B cell (primary cell): Measurements from ENCODE around the gene HNRNPLL. TPM values are rescaled to one million over a fixed set of nuclear protein-coding genes. Genes with fewer than 3 reads are reported as not detected.

Source experiments
- ATAC-seq: fragments of 200-7000 bp; cut with Tn5 transposase; one replicate; pipeline ENCODE4 v1.10.0; 2021; ENCODE audit warnings: low read depth, mild to moderate bottlenecking, moderate number of reproducible peaks, moderate library complexity
- CTCF ChIA-PET: fragments of 350-600 bp; sonication (Branson Sonifier 250); formaldehyde crosslinking; loops from one replicate; lab custom pipeline; 2021; ENCODE audit warnings: antibody characterized with exemption, inconsistent platforms; lab: Charles Lee
- POLR2A ChIA-PET: fragments of 350-600 bp; sonication (Branson Sonifier 250); formaldehyde crosslinking; loops from one replicate; lab custom pipeline; 2021; ENCODE audit warnings: antibody characterized with exemption; lab: Charles Lee
- DNase-seq: peaks from one replicate; pipeline ENCODE4 v3.0.0; 2013
- H2AFZ ChIP-seq: 2 replicates; pipeline ENCODE4 v1.6.1; 2012; ENCODE audit warnings: mild to moderate bottlenecking, low read depth, low read length; ENCODE audit not compliant: insufficient read depth, poor library complexity, severe bottlenecking
- H3K27ac ChIP-seq, 2 donors: 1 replicate in 1 of 2; 2 replicates in 1 of 2; pipeline ENCODE4 v1.5.1; 2012 to 2013; ENCODE audit warnings: low read length in 2 of 2, mild to moderate bottlenecking in 2 of 2, moderate library complexity in 1 of 2
- H3K27me3 ChIP-seq, 4 experiments: fragments of 200-600 bp in 1 of 4; sonication (generic) in 1 of 4; replicated peaks in 1 of 4; 1 replicate in 2 of 4; 2 replicates in 2 of 4; pipeline versions ENCODE4 v1.6.1 to v1.7.0; 2013 to 2016; ENCODE audit warnings: low read length in 3 of 4, mild to moderate bottlenecking in 2 of 4, mixed read lengths in 1 of 4, moderate library complexity in 1 of 4; ENCODE audit not compliant: insufficient read depth in 4 of 4, control insufficient read depth in 3 of 4; ENCODE audit errors: control extremely low read depth in 1 of 4
- H3K36me3 ChIP-seq, 2 experiments: replicated peaks in 1 of 2; 1 replicate in 1 of 2; 2 replicates in 1 of 2; pipeline versions ENCODE4 v1.6.1 to v1.7.1; 2013; ENCODE audit warnings: low read length in 1 of 2; ENCODE audit not compliant: insufficient read depth in 2 of 2, control insufficient read depth in 1 of 2; ENCODE audit errors: control extremely low read depth in 1 of 2, extremely low read depth in 1 of 2
- H3K4me1 ChIP-seq, 2 donors: fragments of 200-600 bp in 1 of 2; sonication (generic) in 1 of 2; 1 replicate in 1 of 2; 2 replicates in 1 of 2; pipeline versions ENCODE4 v1.5.1 to v1.6.1; 2013 to 2017; ENCODE audit warnings: low read length in 2 of 2; ENCODE audit not compliant: control insufficient read depth in 2 of 2, insufficient read depth in 2 of 2
- H3K4me2 ChIP-seq: replicated peaks from 2 replicates; pipeline ENCODE3; 2012; ENCODE audit warnings: mild to moderate bottlenecking, low read depth, low read length; ENCODE audit not compliant: poor library complexity, severe bottlenecking
- H3K4me3 ChIP-seq, 5 experiments: fragments of 200-600 bp in 1 of 5; sonication (generic) in 1 of 5; 1 replicate in 3 of 5; 2 replicates in 2 of 5; pipeline versions ENCODE4 v1.5.1 to v1.7.0; 2011 to 2016; ENCODE audit warnings: low read length in 4 of 5, mild to moderate bottlenecking in 4 of 5, low read depth in 2 of 5, control low read depth in 1 of 5, moderate library complexity in 1 of 5; ENCODE audit not compliant: insufficient read depth in 1 of 5; ENCODE audit errors: control extremely low read depth in 1 of 5, extremely low read depth in 1 of 5
- H3K79me2 ChIP-seq: fragments of 200-600 bp; sonication (generic); one replicate; pipeline ENCODE4 v1.6.0; 2016; ENCODE audit warnings: low read length; ENCODE audit not compliant: control insufficient read depth, insufficient read depth
- H3K9ac ChIP-seq: fragments of 200-600 bp; sonication (generic); 2 replicates; pipeline ENCODE4 v1.6.1; 2017; ENCODE audit warnings: mild to moderate bottlenecking, low read length, moderate library complexity
- H3K9me3 ChIP-seq, 3 donors: one replicate each; pipeline versions ENCODE4 v1.6.1 to v1.7.1; 2013; ENCODE audit warnings: low read length in 2 of 3; ENCODE audit not compliant: control insufficient read depth in 2 of 3, insufficient read depth in 1 of 3; ENCODE audit errors: control extremely low read depth in 1 of 3
- H4K20me1 ChIP-seq: 2 replicates; pipeline ENCODE4 v1.6.0; 2012; ENCODE audit warnings: mild to moderate bottlenecking, low read length; ENCODE audit not compliant: insufficient read depth, control insufficient read depth, poor library complexity, severe bottlenecking
- H3K27ac Mint-ChIP-seq: one replicate; pipeline ENCODE4 v1.8.0; 2021; ENCODE audit warnings: mixed read lengths
- H3K27me3 Mint-ChIP-seq: one replicate; pipeline ENCODE4 v1.8.0; 2021; ENCODE audit warnings: mixed read lengths
- H3K4me1 Mint-ChIP-seq: one replicate; pipeline ENCODE4 v1.8.0; 2021; ENCODE audit warnings: mixed read lengths
- H3K4me3 Mint-ChIP-seq: one replicate; pipeline ENCODE4 v1.8.0; 2021; ENCODE audit warnings: mixed read lengths
- H3K9me3 Mint-ChIP-seq: one replicate; pipeline ENCODE4 v1.8.0; 2022; ENCODE audit warnings: mixed read lengths; ENCODE audit not compliant: insufficient read depth
- CTCF ChIP-seq: fragments of 200-600 bp; IDR thresholded peaks from one replicate; pipeline ENCODE4 v1.8.0; 2022; ENCODE audit warnings: antibody characterized with exemption, mild to moderate bottlenecking
- EZH2 ChIP-seq: IDR thresholded peaks from 2 replicates; pipeline ENCODE4 v1.6.1; 2012; ENCODE audit warnings: borderline replicate concordance, low read depth, mild to moderate bottlenecking, moderate library complexity, low read length; ENCODE audit not compliant: insufficient read depth, poor library complexity, severe bottlenecking
- WGBS: methylation state at CpG from one replicate; pipeline ENCODE4 v1.1.5; 2013; ENCODE audit warnings: missing lambda C conversion rate; ENCODE audit not compliant: insufficient coverage; 5-methylcytosine and 5-hydroxymethylcytosine counted together
- intact Hi-C: fragments of 100-400 bp; cut with micrococcal nuclease; formaldehyde crosslinking; loops from one replicate; pipeline ENCODE4 v1.10.0; 2022
- polyA plus RNA-seq: library from polyadenylated mRNA; depleted of rRNA; stranded (reverse); fragments of >200 nt; gene quantifications from 2 replicates; pipeline ENCODE4 v1.2.3, GENCODE V29; 2012
- total RNA-seq, 2 donors: library from RNA; stranded (reverse); fragments of 120-200 nt in 1 of 2; gene quantifications; 1 replicate in 1 of 2; 2 replicates in 1 of 2; pipeline versions ENCODE4 v1.2.3 to v1.2.4, GENCODE V29; 2013 to 2022

HNRNPLL gene
- total and polyA plus RNA-seq, 2 donors (not counting 1 experiment from before 2014, with no cell fraction given), result 2.1 to 6.7 TPM

GRCh38 chr2:38580115-38580636 lies 22.6 kb downstream of the HNRNPLL start:
- H3K27me3 Mint-ChIP-seq, result peaks cover 16% of the 10 kb centered on the region
- Histone ChIP-seq H4K20me1 (no peaks in the 10 kb centered on the region), H3K27ac (no peak overlapping the region), H3K4me1 (no peaks in the 10 kb centered on the region), H3K4me3 (no peak overlapping the region), H3K9ac (no peak overlapping the region), H3K9me3 (no peaks in the 10 kb centered on the region), H3K4me2 (no peak overlapping the region), H3K27me3 (peaks cover 0 to 5% (median 1%) of the 10 kb centered on the region in 4 experiments), H3K79me2 (no peaks in the 10 kb centered on the region), H2AFZ (no peak overlapping the region), H3K36me3 (no peaks in the 10 kb centered on the region)
- no CpG with 5 or more reads among the region's 2 CpGs for WGBS
- DNase-seq (no peak), ATAC-seq (no peak)
- ChIA-PET POLR2A (no interaction called here), CTCF (interaction anchor here (0.6 to 5.5 kb wide), 11 partner anchors 15 to 650 kb away, joined by 3 to 85 read pairs (median 4); no protein-coding TSS in a partner anchor)
- TF ChIP-seq EZH2 (no peak), CTCF (no peak)
- no peaks in the 10 kb centered on the region for H3K9me3 Mint-ChIP-seq
- intact Hi-C loops, result loop anchor here (5.0 to 10.0 kb wide), 2 partner anchors 265 to 647 kb away; no protein-coding TSS in a partner anchor
- H3K27ac Mint-ChIP-seq, result no peak overlapping the region
- H3K4me1 Mint-ChIP-seq, result no peaks in the 10 kb centered on the region
- no peak overlapping the region for H3K4me3 Mint-ChIP-seq

GRCh38 chr2:38578832-38579231 lies 23.9 kb downstream of the HNRNPLL start:
- 89% methylated on average over 3 of the region's 5 CpGs for WGBS
- H3K4me3 ChIP-seq, result no peak overlapping the region
- H3K27me3 ChIP-seq, result peaks cover 0 to 5% (median 1%) of the 10 kb centered on the region in 4 experiments
- H3K4me1 ChIP-seq, result no peaks in the 10 kb centered on the region
- H3K79me2 ChIP-seq, result no peaks in the 10 kb centered on the region
- intact Hi-C loops, result no loop called here
- no peak overlapping the region for H3K27ac ChIP-seq
- Mint-ChIP-seq H3K27ac (no peak overlapping the region), H3K27me3 (peaks cover 16% of the 10 kb centered on the region), H3K4me3 (no peak overlapping the region), H3K4me1 (no peaks in the 10 kb centered on the region), H3K9me3 (no peaks in the 10 kb centered on the region)
- DNase-seq (no peak), ATAC-seq (no peak)
- TF ChIP-seq CTCF (no peak), EZH2 (no peak)
- no peaks in the 10 kb centered on the region for H3K9me3 ChIP-seq
- H2AFZ ChIP-seq, result no peak overlapping the region
- ChIA-PET CTCF (interaction anchor here (1.1 to 5.5 kb wide), 5 partner anchors 10 to 165 kb away, joined by 3 to 85 read pairs (median 16); no protein-coding TSS in a partner anchor), POLR2A (no interaction called here)
- no peaks in the 10 kb centered on the region for H4K20me1 ChIP-seq
- no peak overlapping the region for H3K9ac ChIP-seq
- H3K4me2 ChIP-seq, result no peak overlapping the region
- no peaks in the 10 kb centered on the region for H3K36me3 ChIP-seq
